Fibroblast of pulmonary artery (primary cell): ENCODE results near the gene KIAA0232.
"Not testable (repeated sequence)": the region's sequence is repeated elsewhere in the genome, so short reads cannot be mapped to it uniquely, and the experiment has no call there.

ENCODE experiments used
- DNase-seq: peaks from one replicate; pipeline ENCODE4 v3.0.0-alpha.2; 2010; ENCODE audit warnings: low read depth
- H3K4me3 ChIP-seq: replicated peaks from 2 replicates; pipeline ENCODE4 v1.5.1; 2011; ENCODE audit warnings: low read depth, mild to moderate bottlenecking, control low read depth, low read length, moderate library complexity
- CTCF ChIP-seq: IDR thresholded peaks from 2 replicates; pipeline ENCODE4 v1.5.1; 2011; ENCODE audit warnings: mild to moderate bottlenecking, control low read depth, low read length, inconsistent platforms; ENCODE audit errors: missing control alignments

The KIAA0232 gene

GRCh38 chr4:6824071-6824470 is 41.5 kb downstream of the KIAA0232 start:
- H3K4me3 ChIP-seq = no peak overlapping the region
- DNase-seq = peak; percentile 22
- no peak for TF ChIP-seq CTCF

GRCh38 chr4:6824772-6825402 is 42.4 kb downstream of the KIAA0232 start:
- no peak overlapping the region for H3K4me3 ChIP-seq
- no peak for DNase-seq
- TF ChIP-seq CTCF = no peak

- DNase-seq = no peak
- no peak overlapping the region for H3K4me3 ChIP-seq
- no peak for TF ChIP-seq CTCF
These were observed 42.9 kb downstream of the KIAA0232 start for GRCh38 chr4:6825403-6825802.

GRCh38 chr4:6826781-6827508 is 44.4 kb downstream of the KIAA0232 start:
- DNase-seq = no peak
- TF ChIP-seq CTCF = no peak
- no peak overlapping the region for H3K4me3 ChIP-seq

GRCh38 chr4:6829086-6829485 is 46.6 kb downstream of the KIAA0232 start:
- TF ChIP-seq CTCF = no peak
- H3K4me3 ChIP-seq = no peak overlapping the region
- DNase-seq = peak; percentile 22

- TF ChIP-seq CTCF = no peak
- DNase-seq = peak; percentile 22
- H3K4me3 ChIP-seq = no peak overlapping the region
These were observed 52.3 kb downstream of the KIAA0232 start for GRCh38 chr4:6834867-6835266.

- DNase-seq, H3K4me3 ChIP-seq: not testable (repeated sequence)
These were observed 53.1 kb downstream of the KIAA0232 start for GRCh38 chr4:6835616-6836015.

GRCh38 chr4:6837106-6837505 is 54.6 kb downstream of the KIAA0232 start:
- not testable (repeated sequence) for DNase-seq, H3K4me3 ChIP-seq
